K562 (cell line): ENCODE measurements around the gene TUBGCP6. TPM values are rescaled to one million over a fixed set of nuclear protein-coding genes. Genes with fewer than 3 reads are reported as not detected.

Experiments
- ATAC-seq: fragments of 200-7000 bp; cut with Tn5 transposase; 3 replicates; pipeline ENCODE4 v1.9.1; 2020; ENCODE audit warnings: moderate library complexity
- BruUV-seq: library from RNA; stranded (reverse); fragments of 400-500 nt; replicated peaks from 2 replicates; lab custom pipeline; 2021; lab: Mats Ljungman, UMichigan
- CTCF ChIA-PET: fragments of 300-600 bp; formaldehyde crosslinking; extraction: SDS; loops from one replicate; lab custom pipeline; 2021; ENCODE audit warnings: low intra/inter-chr PET ratio; lab: Yijun Ruan, JAX
- POLR2A ChIA-PET: fragments of 300-600, 350-650 bp; sonication (Branson Sonifier 250); formaldehyde crosslinking; extraction: SDS; loops from one replicate; lab custom pipeline; 2021; ENCODE audit warnings: antibody characterized with exemption, inconsistent platforms; lab: Yijun Ruan, JAX
- DNase-seq, 4 experiments: peaks; one replicate each; pipeline versions ENCODE4 v3.0.0 to v3.0.0-alpha.2; 2011 to 2018; ENCODE audit warnings: low spot score in 3 of 4, mixed read lengths in 3 of 4; ENCODE audit errors: extremely low read depth in 1 of 4
- FAIRE-seq: peaks from 2 replicates; lab custom pipeline; 2011; peaks lifted over from hg19 to GRCh38; lab: Jason Lieb, UNC
- H2AFZ ChIP-seq: 2 replicates; pipeline ENCODE4 v1.6.0; 2011; ENCODE audit warnings: low read depth, low read length, control low read depth, inconsistent platforms
- H3K27ac ChIP-seq: fragments of 200-600 bp; 3 replicates; pipeline ENCODE4 v1.8.0; 2011; ENCODE audit warnings: low read depth, mild to moderate bottlenecking, control low read depth, inconsistent platforms, low read length, moderate library complexity, mixed read lengths; ENCODE audit errors: extremely low read depth
- H3K27me3 ChIP-seq, 2 experiments: fragments of 300-600 bp in 1 of 2; 2 replicates in 1 of 2; 3 replicates in 1 of 2; pipeline versions ENCODE4 v1.6.0 to v1.8.0; 2011; ENCODE audit warnings: inconsistent platforms in 2 of 2, low read length in 2 of 2, mild to moderate bottlenecking in 1 of 2, mixed read lengths in 1 of 2, moderate library complexity in 1 of 2; ENCODE audit not compliant: control insufficient read depth in 2 of 2, insufficient read depth in 2 of 2
- H3K36me3 ChIP-seq: fragments of 300-600 bp; 3 replicates; pipeline ENCODE4 v1.8.0; 2011; ENCODE audit warnings: mild to moderate bottlenecking, low read length, inconsistent platforms; ENCODE audit not compliant: control insufficient read depth, insufficient read depth
- H3K4me1 ChIP-seq, 2 experiments: fragments of 200-600 bp in 1 of 2; replicated peaks in 1 of 2; 2 replicates in 1 of 2; 3 replicates in 1 of 2; pipeline versions ENCODE4 v1.5.1 to v1.8.0; 2011; ENCODE audit warnings: inconsistent platforms in 2 of 2, low read length in 2 of 2, mild to moderate bottlenecking in 1 of 2, mixed read lengths in 1 of 2, moderate library complexity in 1 of 2; ENCODE audit not compliant: control insufficient read depth in 2 of 2, insufficient read depth in 2 of 2
- H3K4me2 ChIP-seq: 2 replicates; pipeline ENCODE4 v1.6.1; 2011; ENCODE audit warnings: low read length, control low read depth, inconsistent platforms, mixed read lengths; ENCODE audit not compliant: insufficient read depth
- H3K4me3 ChIP-seq: fragments of 200-600 bp; sonication (generic), shearing (Covaris generic); 2 replicates; pipeline ENCODE4 v1.5.1; 2016; ENCODE audit warnings: control low read depth, inconsistent platforms
- H3K79me2 ChIP-seq: fragments of 200-600 bp; 3 replicates; pipeline ENCODE4 v1.8.0; 2011; ENCODE audit warnings: low read length, inconsistent platforms; ENCODE audit not compliant: control insufficient read depth, insufficient read depth
- H3K9ac ChIP-seq, 2 experiments: 2 replicates each; pipeline versions ENCODE4 v1.6.0 to v1.6.1; 2011; ENCODE audit warnings: low read depth in 2 of 2, low read length in 2 of 2, control low read depth in 1 of 2, inconsistent platforms in 1 of 2, mild to moderate bottlenecking in 1 of 2, mixed read lengths in 1 of 2; ENCODE audit not compliant: insufficient read depth in 1 of 2
- H3K9me1 ChIP-seq: one replicate; pipeline ENCODE4 v1.6.0; 2011; ENCODE audit warnings: inconsistent platforms, mild to moderate bottlenecking, low read length, moderate library complexity; ENCODE audit not compliant: control insufficient read depth, insufficient read depth
- H3K9me3 ChIP-seq: replicated peaks from 2 replicates; pipeline ENCODE4 v1.5.1; 2011; ENCODE audit warnings: low read depth, low read length, inconsistent platforms; ENCODE audit not compliant: control insufficient read depth, insufficient read depth
- H4K20me1 ChIP-seq: replicated peaks from 2 replicates; pipeline ENCODE4 v1.6.1; 2011; ENCODE audit warnings: low read length, inconsistent platforms, mixed read lengths; ENCODE audit not compliant: control insufficient read depth, insufficient read depth
- DIDO1 ChIP-seq: fragments of 450-650 bp; IDR thresholded peaks from 2 replicates; pipeline ENCODE4 v1.6.1; 2016; ENCODE audit warnings: low read depth, missing biosample characterization, missing genetic modification characterization
- EWSR1 ChIP-seq: fragments of 450-650 bp; IDR thresholded peaks from 2 replicates; pipeline ENCODE4 v1.6.1; 2018; ENCODE audit warnings: borderline replicate concordance, mild to moderate bottlenecking, low read depth, moderate library complexity; ENCODE audit not compliant: partially characterized antibody
- FOXM1 ChIP-seq, 2 experiments: fragments of 450-650 bp in 1 of 2; sonication (generic) in 1 of 2; formaldehyde crosslinking in 1 of 2; IDR thresholded peaks; 2 replicates each; pipeline versions ENCODE4 v1.6.1 to v1.9.0; 2017 to 2022; ENCODE audit warnings: low read depth in 2 of 2, mild to moderate bottlenecking in 2 of 2, missing genetic modification reagents in 1 of 2, moderate library complexity in 1 of 2
- HSF4 ChIP-seq: fragments of 250-450 bp; sonication (Bioruptor Pico); IDR thresholded peaks from 2 replicates; pipeline ENCODE4 v2.1.2; 2022; ENCODE audit warnings: mild to moderate bottlenecking, moderate library complexity, borderline replicate concordance
- MITF ChIP-seq: IDR thresholded peaks from 2 replicates; pipeline ENCODE4 v1.6.1; 2014; ENCODE audit warnings: antibody characterized with exemption
- MXI1 ChIP-seq: IDR thresholded peaks from 2 replicates; pipeline ENCODE4 v1.6.1; 2011; ENCODE audit warnings: low read depth, mild to moderate bottlenecking, improper control_type of control experiment, low read length
- PHF8 ChIP-seq: fragments of 200-600 bp; sonication (generic); IDR thresholded peaks from 2 replicates; pipeline ENCODE4 v1.6.1; 2012; ENCODE audit warnings: mixed run types, mild to moderate bottlenecking, inconsistent platforms, low read length, moderate library complexity, borderline replicate concordance
- POLR2G ChIP-seq: fragments of 200-400 bp; formaldehyde crosslinking; IDR thresholded peaks from 2 replicates; pipeline ENCODE4 v1.6.1; 2017; ENCODE audit warnings: low read depth, mild to moderate bottlenecking, antibody characterized with exemption, low read length, moderate library complexity
- SOX6 ChIP-seq: fragments of 450-650 bp; IDR thresholded peaks from 2 replicates; pipeline ENCODE4 v1.6.1; 2014; ENCODE audit warnings: mild to moderate bottlenecking
- SP1 ChIP-seq: sonication (generic); formaldehyde crosslinking; IDR thresholded peaks from 2 replicates; pipeline ENCODE4 v1.8.1; 2022; ENCODE audit warnings: mild to moderate bottlenecking, missing genetic modification reagents
- ZBTB12 ChIP-seq: fragments of 250-450 bp; sonication (Bioruptor Pico); IDR thresholded peaks from 2 replicates; pipeline ENCODE4 v1.4.0; 2020
- ZHX1 ChIP-seq: fragments of 150-350 bp; conservative IDR thresholded peaks from 2 replicates; pipeline ENCODE4 v1.6.1; 2014; ENCODE audit warnings: low read length
- ZNF639 ChIP-seq, 2 experiments: fragments of 200-800 bp in 1 of 2; sonication (Bioruptor generic) in 1 of 2; sonication (generic) in 1 of 2; formaldehyde crosslinking in 1 of 2; IDR thresholded peaks in 1 of 2; conservative IDR thresholded peaks in 1 of 2; 2 replicates each; pipeline versions ENCODE4 v1.5.0 to v1.6.1; 2016 to 2020; ENCODE audit warnings: missing compliant biosample characterization in 1 of 2, missing genetic modification characterization in 1 of 2, missing genetic modification reagents in 1 of 2
- WGBS: fragments of 100-300 bp; shearing (Covaris generic); methylation state at CpG from one replicate; pipeline ENCODE4 v1.1.6; 2016; ENCODE audit warnings: low coverage, mixed read lengths; ENCODE audit not compliant: insufficient coverage; ENCODE audit errors: missing lambda C conversion rate; 5-methylcytosine and 5-hydroxymethylcytosine counted together
- in situ Hi-C: fragments of 300-500 bp; cut with MboI; formaldehyde crosslinking; loops from 4 replicates; pipeline ENCODE4 v1.15.0; 2018; ENCODE audit warnings: inconsistent platforms, mixed read lengths
- intact Hi-C: fragments of 100-400 bp; cut with micrococcal nuclease; formaldehyde crosslinking; loops from 2 replicates; pipeline ENCODE4 v1.14.2; 2022
- polyA plus RNA-seq, 8 experiments: library from polyadenylated mRNA; depleted of rRNA in 4 of 8; stranded (reverse) in 5 of 8; unstranded in 3 of 8; fragments of >200 nt; fragmentation: Nextera tagmentation in 2 of 8; fragmentation: Illumina TruSeq in 1 of 8; extraction: Ambion mirVana in 2 of 8; extraction: Trizol in 1 of 8; gene quantifications; 2 replicates each; pipeline versions ENCODE4 v1.2.1 to v1.2.3, GENCODE V29; 2011 to 2014; ENCODE audit warnings: inconsistent platforms in 1 of 8, missing spikeins in 1 of 8
- total RNA-seq, 7 experiments: library from RNA; depleted of rRNA in 6 of 7; stranded (reverse); fragments of >200 nt in 6 of 7; fragmentation: Illumina TruSeq in 2 of 7; extraction: Trizol in 2 of 7; gene quantifications; 2 replicates each; pipeline versions ENCODE4 v1.2.1 to v1.2.3, GENCODE V29; 2011 to 2021; ENCODE audit warnings: low replicate concordance in 1 of 7

Gene TUBGCP6
- total and polyA plus RNA-seq, 9 of the 15 experiments (the other 6 are each of a cell fraction or from before 2014, with no cell fraction given), result 0.76 to 33.0 (median 10.1) TPM

GRCh38 chr22:50277761-50278160 is 32.9 kb upstream of the TUBGCP6 start (continued):
- TF ChIP-seq ZHX1, result no peak
- TF ChIP-seq, all 486 proteins: peak for 0

GRCh38 chr22:50276143-50276542 is 31.3 kb upstream of the TUBGCP6 start:
- FAIRE-seq (no peak), ATAC-seq (peak; percentile 32), DNase-seq (peak in 2 of 4 experiments; percentile 21 to 41)
- Histone ChIP-seq H3K36me3 (peaks cover 37% of the 10 kb centered on the region; the same call in 1 of the 3 replicates), H3K79me2 (no peaks in the 10 kb centered on the region), H3K9me1 (no peaks in the 10 kb centered on the region), H3K4me2 (no peak overlapping the region), H3K27me3 (no peaks in the 10 kb centered on the region), H3K4me1 (peaks cover 0 to 41% of the 10 kb centered on the region in 2 experiments; a peak in 3 of 5 replicates), H3K27ac (no peak overlapping the region), H3K9ac (no peak overlapping the region), H3K9me3 (no peaks in the 10 kb centered on the region), H4K20me1 (no peaks in the 10 kb centered on the region), H2AFZ (no peak overlapping the region), H3K4me3 (no peak overlapping the region)
- ChIA-PET CTCF (interaction anchor here (0.6 to 2.4 kb wide), 4 partner anchors 51 to 67 kb away, joined by 3 to 8 read pairs (median 4); partner anchors contain the start of genes DENND6B and PPP6R2), POLR2A (no interaction called here)
- no TSS peak for BruUV-seq
- intact Hi-C loops (no loop called here), in situ Hi-C loops (no loop called here)
- WGBS, result 77% methylated on average over 18 of the region's 25 CpGs
- 0 out of 2 replicates have a peak, but pooled peaks have one; percentile 16 for TF ChIP-seq POLR2G
- no peak for TF ChIP-seq EWSR1
- no peak for TF ChIP-seq MITF
- no peak for TF ChIP-seq SP1 (CRISPR knock-in tag)
- TF ChIP-seq ZNF639 (CRISPR knock-in tag; conservative IDR thresholded peaks at IDR 0.05 in 1 of 2, IDR thresholded peaks at IDR 0.05 in 1 of 2), result no peak
- TF ChIP-seq MXI1, result no peak
- TF ChIP-seq HSF4 (CRISPR knock-in tag), result no peak
- no peak for TF ChIP-seq PHF8
- TF ChIP-seq SOX6, result no peak
- TF ChIP-seq DIDO1 (tag), result no peak
- no peak for TF ChIP-seq ZBTB12 (CRISPR knock-in tag)
- TF ChIP-seq FOXM1 (IDR thresholded peaks at IDR 0.05; ENCODE audit: low read depth), result no peak
- TF ChIP-seq FOXM1 (CRISPR knock-in tag; IDR thresholded peaks at IDR 0.05; ENCODE audit: low read depth), result no peak
